Activated CD4-positive, alpha-beta T cell treated with anti-CD3 and anti-CD28 coated beads for 36 hours (primary cell): ENCODE measurements around the gene PTPRS. TPM values are rescaled to one million over a fixed set of nuclear protein-coding genes. Genes with fewer than 3 reads are reported as not detected.

Experiments used
- ATAC-seq: fragments of 200-7000 bp; cut with Tn5 transposase; one replicate; pipeline ENCODE4 v1.10.0; 2021; ENCODE audit warnings: mild to moderate bottlenecking, moderate library complexity
- CTCF ChIA-PET: fragments of 350-600 bp; sonication (Branson Sonifier 250); formaldehyde crosslinking; loops from one replicate; lab custom pipeline; 2021; ENCODE audit warnings: antibody characterized with exemption; lab: Charles Lee
- POLR2A ChIA-PET: fragments of 350-600 bp; sonication (Branson Sonifier 250); formaldehyde crosslinking; loops from one replicate; lab custom pipeline; 2021; ENCODE audit warnings: antibody characterized with exemption, inconsistent platforms; lab: Charles Lee
- DNase-seq: peaks from one replicate; pipeline ENCODE4 v3.0.0-alpha.2; 2020
- H3K27ac Mint-ChIP-seq: one replicate; pipeline ENCODE4 v1.8.0; 2021; ENCODE audit warnings: mixed read lengths
- H3K27me3 Mint-ChIP-seq: one replicate; pipeline ENCODE4 v1.8.0; 2021; ENCODE audit warnings: mixed read lengths
- H3K36me3 Mint-ChIP-seq: one replicate; pipeline ENCODE4 v1.8.0; 2021; ENCODE audit warnings: low read depth, mixed read lengths
- H3K4me1 Mint-ChIP-seq: one replicate; pipeline ENCODE4 v1.8.0; 2021; ENCODE audit warnings: mixed read lengths
- H3K4me3 Mint-ChIP-seq: one replicate; pipeline ENCODE4 v1.8.0; 2021; ENCODE audit warnings: mild to moderate bottlenecking, moderate library complexity, mixed read lengths
- H3K9me3 Mint-ChIP-seq: one replicate; pipeline ENCODE4 v1.8.0; 2021; ENCODE audit warnings: low read depth, mixed read lengths
- intact Hi-C, 2 experiments: fragments of 100-400 bp; cut with DNase I in 1 of 2; cut with micrococcal nuclease in 1 of 2; formaldehyde crosslinking; loops; one replicate each; pipeline versions ENCODE4 v1.14.2 to v1.15.1; 2022 to 2024; cut with DNase I, micrococcal nuclease
- total RNA-seq, 2 experiments: library from RNA; stranded (reverse); gene quantifications; one replicate each; pipeline ENCODE4 v1.2.3, GENCODE V29; 2021

PTPRS gene
- total RNA-seq, 2 experiments from 2014 or later: 1.8 TPM

DNA sequence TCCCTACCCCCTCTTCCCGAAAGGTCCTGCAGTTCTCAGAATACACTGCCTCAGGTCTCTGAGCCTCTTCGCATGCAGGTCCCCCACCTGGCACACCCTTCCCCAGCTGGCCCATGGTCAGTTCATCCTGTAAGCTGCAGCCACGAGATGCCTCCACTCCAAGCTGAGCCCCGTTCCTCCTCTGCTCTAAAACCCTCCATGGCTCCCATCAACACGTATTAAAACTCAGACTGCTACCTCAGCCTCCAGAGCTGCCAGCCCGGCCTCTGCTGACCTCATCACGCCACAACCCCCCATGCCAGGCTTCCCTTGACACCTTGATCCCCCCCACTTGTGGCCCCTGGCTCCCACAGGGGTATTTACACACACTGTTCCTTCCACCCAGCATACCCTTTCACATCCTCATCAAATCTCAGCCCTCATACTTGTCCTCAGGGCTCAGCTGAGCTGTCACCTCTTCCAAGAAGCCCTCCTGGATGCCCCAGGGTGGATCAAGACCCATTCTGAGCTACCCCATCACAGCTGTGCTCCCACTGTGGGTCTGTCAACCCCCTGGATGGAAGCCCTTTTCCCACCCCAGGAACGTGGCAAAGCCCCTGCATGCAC, 48.9 kb downstream of the PTPRS start:
- Mint-ChIP-seq H3K9me3 (no peaks in the 10 kb centered on the region), H3K27ac (no peak overlapping the region), H3K36me3 (no peaks in the 10 kb centered on the region), H3K4me1 (peaks cover 9% of the 10 kb centered on the region), H3K4me3 (peak overlapping the region; percentile 28), H3K27me3 (peaks cover 10% of the 10 kb centered on the region)
- no peak for DNase-seq
- intact Hi-C loops: no loop called here
- CTCF ChIA-PET: interaction anchor here (0.9 kb wide), 1 partner anchor 21 kb away, joined by 3 read pairs; no protein-coding TSS in a partner anchor
- no peak for ATAC-seq
- POLR2A ChIA-PET: no interaction called here

Other genes with a start within 250 kb of the PTPRS start
- not detected for gene ZNRF4, start 114.6 kb upstream of the PTPRS start, total RNA-seq
- gene TINCR, start 227.1 kb upstream of the PTPRS start, total RNA-seq: under 1 TPM; 0.23 to 0.27 TPM